Endothelial cell of umbilical vein (primary cell): Measurements from ENCODE around the gene GPANK1. TPM values are rescaled to one million over a fixed set of nuclear protein-coding genes. Genes with fewer than 3 reads are reported as not detected.

Experiments
- BruUV-seq: library from RNA; stranded (reverse); fragments of 400-500 nt; replicated peaks from 2 replicates; lab custom pipeline; 2021; lab: Mats Ljungman, UMichigan
- CTCF ChIA-PET: fragments of 300-600, 350-600 bp; sonication (Branson Sonifier 250); formaldehyde crosslinking; loops from one replicate; lab custom pipeline; 2021; ENCODE audit warnings: antibody characterized with exemption, inconsistent platforms; lab: Charles Lee
- POLR2A ChIA-PET: fragments of 300-600, 350-600 bp; sonication (Branson Sonifier 250); formaldehyde crosslinking; loops from one replicate; lab custom pipeline; 2021; ENCODE audit warnings: antibody characterized with exemption, inconsistent platforms; lab: Charles Lee
- DNase-seq: peaks from one replicate; pipeline ENCODE4 v3.0.0-alpha.2; 2011; ENCODE audit warnings: low read depth, low spot score
- FAIRE-seq: peaks from 2 replicates; lab custom pipeline; 2011; peaks lifted over from hg19 to GRCh38; lab: Jason Lieb, UNC
- H2AFZ ChIP-seq: 2 replicates; pipeline ENCODE4 v1.6.0; 2012; ENCODE audit warnings: low read depth, low read length, control low read depth, inconsistent platforms
- H3K27ac ChIP-seq: 2 replicates; pipeline ENCODE4 v1.5.1; 2011; ENCODE audit warnings: low read depth, mild to moderate bottlenecking, control low read depth, low read length, moderate library complexity; ENCODE audit not compliant: insufficient read depth
- H3K27me3 ChIP-seq, 2 experiments: 2 replicates each; pipeline versions ENCODE4 v1.6.0 to v1.6.1; 2011; ENCODE audit warnings: low read length in 2 of 2, mixed read lengths in 1 of 2; ENCODE audit not compliant: control insufficient read depth in 2 of 2, insufficient read depth in 2 of 2
- H3K36me3 ChIP-seq, 2 experiments: 2 replicates in 1 of 2; 3 replicates in 1 of 2; pipeline ENCODE4 v1.5.1; 2011; ENCODE audit warnings: low read length in 2 of 2, mild to moderate bottlenecking in 1 of 2, moderate library complexity in 1 of 2; ENCODE audit not compliant: control insufficient read depth in 2 of 2, insufficient read depth in 2 of 2; ENCODE audit errors: extremely low read depth in 1 of 2
- H3K4me1 ChIP-seq: 3 replicates; pipeline ENCODE4 v1.5.1; 2011; ENCODE audit warnings: mild to moderate bottlenecking, low read length; ENCODE audit not compliant: control insufficient read depth, insufficient read depth; ENCODE audit errors: extremely low read depth
- H3K4me2 ChIP-seq: 2 replicates; pipeline ENCODE4 v1.6.1; 2011; ENCODE audit warnings: low read length, control low read depth, mixed read lengths; ENCODE audit not compliant: insufficient read depth
- H3K4me3 ChIP-seq, 3 experiments: fragments of 200-600 bp in 1 of 3; sonication (generic), shearing (Covaris generic) in 1 of 3; replicated peaks in 1 of 3; 2 replicates each; pipeline ENCODE4 v1.5.1; 2011 to 2016; ENCODE audit warnings: control low read depth in 3 of 3, low read length in 3 of 3, mild to moderate bottlenecking in 2 of 3, inconsistent platforms in 1 of 3, low read depth in 1 of 3, moderate library complexity in 1 of 3; ENCODE audit not compliant: insufficient read depth in 1 of 3
- H3K79me2 ChIP-seq: 2 replicates; pipeline ENCODE4 v1.6.0; 2012; ENCODE audit warnings: low read length, inconsistent platforms; ENCODE audit not compliant: control insufficient read depth, insufficient read depth
- H3K9ac ChIP-seq: replicated peaks from 2 replicates; pipeline ENCODE3; 2011; ENCODE audit warnings: low read length, control low read depth; ENCODE audit not compliant: insufficient read depth; ENCODE audit errors: extremely low read depth
- H3K9me1 ChIP-seq: replicated peaks from 3 replicates; pipeline ENCODE4 v1.6.0; 2011; ENCODE audit warnings: mild to moderate bottlenecking, low read length; ENCODE audit not compliant: control insufficient read depth, insufficient read depth; ENCODE audit errors: extremely low read depth
- H3K9me3 ChIP-seq: replicated peaks from 2 replicates; pipeline ENCODE4 v1.5.1; 2012; ENCODE audit warnings: low read length, inconsistent platforms; ENCODE audit not compliant: control insufficient read depth, insufficient read depth
- H4K20me1 ChIP-seq: replicated peaks from 2 replicates; pipeline ENCODE3; 2011; ENCODE audit warnings: mild to moderate bottlenecking, low read length; ENCODE audit not compliant: control insufficient read depth, insufficient read depth; ENCODE audit errors: extremely low read depth
- CTCF ChIP-seq, 2 donors: IDR thresholded peaks; 1 replicate in 1 of 2; 2 replicates in 1 of 2; pipeline ENCODE4 v1.5.1; 2011; ENCODE audit warnings: low read length in 2 of 2, mild to moderate bottlenecking in 2 of 2, moderate library complexity in 2 of 2, control low read depth in 1 of 2, inconsistent platforms in 1 of 2, low read depth in 1 of 2; ENCODE audit not compliant: insufficient read depth in 1 of 2; ENCODE audit errors: extremely low read depth in 1 of 2
- EZH2 ChIP-seq: IDR thresholded peaks from 2 replicates; pipeline ENCODE4 v1.6.1; 2012; ENCODE audit warnings: borderline replicate concordance, low read depth, mild to moderate bottlenecking, moderate library complexity, low read length, inconsistent platforms; ENCODE audit not compliant: severe bottlenecking
- FOS ChIP-seq: IDR thresholded peaks from 2 replicates; pipeline ENCODE4 v1.6.1; 2011; ENCODE audit warnings: mild to moderate bottlenecking, low read length, moderate library complexity, borderline replicate concordance; ENCODE audit not compliant: insufficient read depth
- GATA2 ChIP-seq: IDR thresholded peaks from 2 replicates; pipeline ENCODE4 v1.7.0; 2011; ENCODE audit warnings: low read depth, mild to moderate bottlenecking, moderate library complexity, mixed read lengths, low read length; ENCODE audit not compliant: insufficient read length, insufficient read depth
- JUN ChIP-seq: IDR thresholded peaks from 2 replicates; pipeline ENCODE4 v1.6.1; 2011; ENCODE audit warnings: borderline replicate concordance, low read depth; ENCODE audit not compliant: insufficient read length, insufficient read depth
- MAX ChIP-seq: IDR thresholded peaks from 2 replicates; pipeline ENCODE4 v1.6.1; 2011; ENCODE audit not compliant: insufficient read depth, insufficient read length
- MYC ChIP-seq: IDR thresholded peaks from one replicate; pipeline ENCODE4 v1.6.1; 2011; ENCODE audit warnings: mild to moderate bottlenecking, low read depth, low read length
- POLR2A ChIP-seq: IDR thresholded peaks from 2 replicates; pipeline ENCODE4 v1.6.1; 2012; ENCODE audit warnings: low read depth, mild to moderate bottlenecking, control low read depth, low read length
- POLR2AphosphoS5 ChIP-seq: IDR thresholded peaks from 2 replicates; pipeline ENCODE4 v1.6.1; 2012; ENCODE audit warnings: low read depth, mild to moderate bottlenecking, control low read depth, low read length, moderate library complexity; ENCODE audit not compliant: insufficient read depth
- dilution Hi-C: fragments of 300-500 bp; cut with MboI; formaldehyde crosslinking; loops from one replicate; pipeline ENCODE4 v1.15.0; 2019; ENCODE audit warnings: low sequenced_read_pairs; ENCODE audit not compliant: extremely low pct_ligation_motif_present
- intact Hi-C: fragments of 100-400 bp; cut with micrococcal nuclease; formaldehyde crosslinking; loops from one replicate; pipeline ENCODE4 v1.10.0; 2022
- polyA plus RNA-seq, 4 experiments: library from polyadenylated mRNA; depleted of rRNA in 3 of 4; stranded (reverse) in 3 of 4; unstranded in 1 of 4; fragments of >200 nt; gene quantifications; 2 replicates each; pipeline versions ENCODE4 v1.2.1 to v1.2.3, GENCODE V29; 2011 to 2012; ENCODE audit warnings: missing spikeins in 1 of 4
- total RNA-seq: library from RNA; stranded (reverse); gene quantifications from 2 replicates; pipeline ENCODE4 v1.2.3, GENCODE V29; 2021

GPANK1 gene
- total and polyA plus RNA-seq, 2 donors (not counting 3 experiments of a cell fraction or from before 2014, with no cell fraction given): 12.6 to 17.5 TPM

GRCh38 chr6:31713991-31714684 is 49.3 kb upstream of the GPANK1 start:
- FAIRE-seq: no peak
- no peak overlapping the region for H3K27ac ChIP-seq
- no peak overlapping the region for H3K4me3 ChIP-seq
- no peak overlapping the region for H3K9ac ChIP-seq
- H3K27me3 ChIP-seq: no peaks in the 10 kb centered on the region
- CTCF ChIA-PET: interaction anchor here (1.3 to 3.0 kb wide), 6 partner anchors 9 to 116 kb away, joined by 3 to 9 read pairs (median 5); partner anchors contain the start of genes ABHD16A and MPIG6B
- no peaks in the 10 kb centered on the region for H3K9me1 ChIP-seq
- no peaks in the 10 kb centered on the region for H3K79me2 ChIP-seq
- no peaks in the 10 kb centered on the region for H4K20me1 ChIP-seq
- dilution Hi-C loops (no loop called here), intact Hi-C loops (no loop called here)
- H3K4me2 ChIP-seq: no peak overlapping the region
- POLR2A ChIA-PET: interaction anchor here (0.7 to 2.0 kb wide), 2 partner anchors 10 to 11 kb away, joined by 3 to 10 read pairs; partner anchors contain the start of gene ABHD16A
- no peak overlapping the region for H2AFZ ChIP-seq
- TF ChIP-seq POLR2A (no peak), FOS (no peak), MYC (no peak)
- H3K4me1 ChIP-seq: peaks cover 8% of the 10 kb centered on the region
- no peak for DNase-seq
- H3K9me3 ChIP-seq: no peaks in the 10 kb centered on the region
- no peaks in the 10 kb centered on the region for H3K36me3 ChIP-seq
- no TSS peak for BruUV-seq

GRCh38 chr6:31713465-31713864 is 48.7 kb upstream of the GPANK1 start:
- POLR2A ChIA-PET: no interaction called here
- CTCF ChIA-PET: interaction anchor here (1.3 to 3.0 kb wide), 5 partner anchors 9 to 117 kb away, joined by 3 to 9 read pairs (median 4); partner anchors contain the start of genes ABHD16A and MPIG6B

More at GRCh38 chr6:31713465-31713864, 48.7 kb upstream of the GPANK1 start:
- H3K4me1 ChIP-seq: peaks cover 8% of the 10 kb centered on the region
- H3K36me3 ChIP-seq: no peaks in the 10 kb centered on the region
- H3K79me2 ChIP-seq: no peaks in the 10 kb centered on the region
- TF ChIP-seq CTCF (IDR thresholded peaks at IDR 0.05; ENCODE audit: extremely low read depth in 1 of 2, insufficient read depth in 1 of 2, low read depth in 1 of 2, low read length in 2 of 2): no peak
- TF ChIP-seq GATA2: no peak
- TF ChIP-seq MAX: no peak
- TF ChIP-seq MYC: no peak
- TF ChIP-seq POLR2AphosphoS5: no peak
- no peak for TF ChIP-seq JUN
- TF ChIP-seq EZH2: no peak
- TF ChIP-seq FOS: no peak
- no peak overlapping the region for H3K4me3 ChIP-seq
- no peaks in the 10 kb centered on the region for H3K27me3 ChIP-seq
- no peak for FAIRE-seq
- no peak overlapping the region for H3K4me2 ChIP-seq
- H3K9ac ChIP-seq: no peak overlapping the region
- intact Hi-C loops (no loop called here), dilution Hi-C loops (no loop called here)
- no TSS peak for BruUV-seq
- no peaks in the 10 kb centered on the region for H3K9me1 ChIP-seq
- no peak for DNase-seq
- no peaks in the 10 kb centered on the region for H3K9me3 ChIP-seq
- no peak overlapping the region for H2AFZ ChIP-seq
- no peaks in the 10 kb centered on the region for H4K20me1 ChIP-seq
- H3K27ac ChIP-seq: no peak overlapping the region
